HG03025 (cell line): Measurements from ENCODE around the gene SYCP3.

ENCODE experiments used
- ATAC-seq: cut with Tn5 transposase; IDR thresholded peaks from one replicate; pipeline ENCODE4 v1.9.1; 2021; ENCODE audit warnings: mild to moderate bottlenecking, moderate library complexity; ENCODE audit not compliant: unreplicated experiment, low FRiP score

Gene SYCP3

DNA sequence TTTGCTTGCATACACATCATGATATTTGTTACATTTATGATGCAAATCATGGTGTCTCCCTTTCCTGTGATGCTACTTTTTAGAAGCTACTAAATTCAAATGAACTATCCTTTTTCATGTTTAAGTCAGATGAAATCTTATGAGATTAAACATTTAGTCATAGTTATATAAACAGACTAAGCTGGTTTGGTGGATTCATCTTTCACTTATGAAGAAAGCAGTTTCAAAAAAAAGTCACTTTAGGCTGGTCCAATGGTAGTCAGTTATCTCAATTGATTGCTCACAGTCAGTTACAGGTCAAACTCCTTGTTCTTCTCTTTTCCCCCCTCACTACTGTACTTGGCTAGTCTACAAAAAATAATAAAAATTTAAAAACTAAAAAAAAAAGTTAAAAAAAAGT lies 19.7 kb downstream of the SYCP3 start:
- no peak for ATAC-seq

DNA sequence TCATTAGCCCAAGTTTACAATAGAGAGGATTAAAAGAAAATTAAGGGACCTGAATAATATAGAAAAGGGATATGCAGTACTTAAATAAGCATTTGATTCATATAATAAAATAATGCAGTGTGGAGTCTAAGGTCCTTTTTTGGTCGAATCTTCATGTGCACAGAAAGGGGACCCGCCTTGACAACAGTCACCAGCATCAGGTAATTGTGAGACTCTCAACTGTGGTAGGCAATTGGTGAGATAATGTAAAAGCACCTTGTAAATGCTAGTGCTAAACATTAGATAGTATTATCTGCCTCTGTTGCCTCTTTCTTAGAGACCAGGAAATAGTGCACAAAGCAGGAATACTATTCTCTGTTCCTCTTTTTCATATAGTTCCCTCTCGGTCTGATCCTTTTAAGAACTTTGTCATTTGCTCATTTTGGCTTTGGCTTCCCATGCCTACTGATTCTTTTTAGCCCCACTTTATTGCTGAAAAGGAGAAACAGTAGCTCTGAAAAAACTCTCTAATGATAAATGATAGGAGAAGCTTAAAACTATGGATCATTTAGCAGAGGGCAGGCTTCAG lies 24.3 kb downstream of the SYCP3 start:
- no peak for ATAC-seq

DNA sequence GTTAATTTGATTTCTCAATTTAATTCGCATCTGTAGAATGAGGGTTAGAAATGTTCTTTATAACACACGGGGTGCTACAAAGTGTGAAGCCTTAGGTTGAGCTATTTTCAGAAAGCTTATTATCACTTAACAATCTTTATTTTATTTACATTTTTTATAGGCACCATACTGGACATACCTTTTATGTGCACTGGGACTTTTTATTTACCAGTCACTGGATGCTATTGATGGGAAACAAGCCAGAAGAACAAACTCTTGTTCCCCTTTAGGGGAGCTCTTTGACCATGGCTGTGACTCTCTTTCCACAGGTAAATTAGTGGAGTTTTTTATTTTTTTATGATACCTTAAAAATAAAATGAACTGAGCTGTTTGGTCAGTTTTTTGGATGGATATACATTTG lies 25.3 kb downstream of the SYCP3 start:
- no peak for ATAC-seq

DNA sequence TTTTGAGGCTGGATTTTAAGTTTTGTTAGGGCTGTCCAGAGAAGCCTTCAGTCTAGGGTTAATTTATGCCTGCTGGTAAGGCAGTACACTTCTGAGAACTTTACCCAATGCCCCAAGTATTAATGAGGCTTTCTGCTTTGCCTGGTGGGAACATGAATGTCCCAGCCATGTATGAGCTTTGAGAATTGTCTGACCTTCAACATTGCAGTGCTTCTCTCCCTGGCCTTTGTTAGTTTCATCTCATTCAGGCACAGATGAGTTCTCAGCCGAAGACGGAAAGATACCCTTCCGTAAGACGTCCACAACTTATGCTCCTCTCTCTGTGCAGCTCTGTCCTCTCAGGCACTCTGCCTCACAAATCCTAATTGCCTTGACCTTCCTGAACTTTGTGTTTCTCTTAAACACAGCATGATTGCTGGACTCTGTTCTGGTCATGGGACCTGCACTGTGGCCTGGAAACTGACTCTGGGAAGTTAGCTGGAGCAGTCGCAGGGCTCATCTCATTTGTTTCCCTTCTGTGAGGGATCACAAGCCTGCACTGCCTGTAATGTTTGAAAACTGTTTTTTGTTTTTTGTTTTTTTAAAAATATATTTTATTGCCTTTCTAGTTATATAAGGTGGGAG lies 26.1 kb downstream of the SYCP3 start:
- no peak for ATAC-seq

DNA sequence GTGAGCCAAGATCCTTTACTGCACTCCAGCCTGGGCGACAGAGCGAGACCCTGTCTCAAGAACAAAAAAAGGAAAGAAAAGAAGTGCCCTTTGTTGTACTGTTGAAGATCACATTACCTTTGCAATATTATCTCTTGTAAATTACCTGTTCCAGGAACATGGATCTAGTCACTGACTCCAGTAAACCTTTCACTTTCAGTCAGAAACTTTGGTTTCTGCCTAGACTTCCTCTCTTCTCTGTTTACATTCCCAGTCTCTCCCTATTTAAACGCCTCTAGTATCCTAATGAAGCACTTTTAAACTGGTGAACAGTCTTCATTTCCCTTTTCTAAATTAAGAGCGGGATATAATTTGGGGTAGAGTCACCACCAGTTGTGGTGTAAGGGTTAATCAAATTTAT lies 29.0 kb downstream of the SYCP3 start:
- no peak for ATAC-seq

DNA sequence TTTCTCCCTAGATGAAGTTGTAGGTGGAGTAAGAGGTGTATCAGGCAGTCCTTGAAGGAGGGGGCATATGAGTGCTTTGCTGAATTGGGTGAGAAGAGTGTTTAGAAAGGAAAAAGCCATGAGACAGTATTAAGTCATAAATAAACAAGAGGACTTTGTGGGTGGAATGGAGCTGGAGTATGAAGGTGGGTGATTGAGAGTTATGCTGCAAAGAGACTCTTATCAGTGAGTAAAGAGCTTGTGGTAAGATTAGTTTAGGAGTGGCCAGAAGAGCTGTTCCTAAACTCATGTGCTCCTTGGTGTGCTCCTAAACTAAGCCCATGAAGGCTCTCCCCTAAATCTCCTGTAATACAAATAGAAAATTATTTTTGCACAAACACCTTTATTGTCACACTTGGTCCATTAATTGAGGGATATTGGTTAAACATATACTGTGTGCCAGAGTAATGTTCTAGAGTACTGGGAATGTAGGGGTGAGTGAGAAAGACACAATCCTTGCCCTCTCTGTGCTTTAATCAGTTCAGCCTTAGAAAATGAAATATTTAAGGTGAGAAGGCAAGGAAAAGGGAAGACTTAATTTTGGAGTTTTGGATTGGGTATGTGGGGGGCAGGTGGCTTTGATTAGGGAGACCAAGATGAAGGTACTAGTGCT lies 32.0 kb downstream of the SYCP3 start:
- ATAC-seq: no peak

DNA sequence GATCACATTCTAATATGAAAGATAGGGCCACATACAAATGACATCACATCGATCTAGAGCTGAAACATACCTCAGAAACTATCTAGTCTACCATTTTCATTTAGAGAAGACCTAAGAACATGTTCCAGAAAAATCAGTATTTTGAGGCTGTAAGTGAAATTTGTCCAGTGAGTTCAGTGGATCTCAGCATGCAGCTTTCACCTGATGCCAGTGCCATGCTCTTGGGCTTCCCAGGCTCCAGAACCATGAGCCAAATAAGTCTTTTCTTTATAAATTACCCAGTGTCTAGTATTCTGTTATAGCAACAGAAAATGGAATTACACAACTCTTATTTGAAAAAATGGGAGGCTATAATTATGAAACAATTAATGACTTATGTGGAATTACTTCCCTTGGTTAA lies 32.9 kb downstream of the SYCP3 start:
- ATAC-seq: no peak

DNA sequence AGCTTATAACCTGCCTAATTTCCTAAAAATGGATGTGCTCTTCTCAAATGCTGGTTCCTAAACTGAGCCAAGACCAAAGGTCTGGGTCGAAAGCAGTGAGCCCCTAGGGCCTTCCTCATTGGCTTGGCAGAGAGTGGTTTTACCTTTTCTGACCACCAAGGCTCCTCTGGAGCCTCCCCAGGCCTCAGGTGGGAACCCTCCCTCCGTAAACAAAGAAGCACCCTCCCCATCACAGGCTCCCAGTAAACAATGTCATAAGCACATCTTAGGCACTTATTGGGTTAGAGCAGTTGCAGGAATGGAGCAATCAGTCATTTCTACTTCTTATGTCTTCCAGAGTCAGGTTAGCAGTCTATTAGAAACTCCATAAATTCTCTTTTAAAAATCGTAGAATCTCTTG lies 35.8 kb downstream of the SYCP3 start:
- ATAC-seq: no peak

DNA sequence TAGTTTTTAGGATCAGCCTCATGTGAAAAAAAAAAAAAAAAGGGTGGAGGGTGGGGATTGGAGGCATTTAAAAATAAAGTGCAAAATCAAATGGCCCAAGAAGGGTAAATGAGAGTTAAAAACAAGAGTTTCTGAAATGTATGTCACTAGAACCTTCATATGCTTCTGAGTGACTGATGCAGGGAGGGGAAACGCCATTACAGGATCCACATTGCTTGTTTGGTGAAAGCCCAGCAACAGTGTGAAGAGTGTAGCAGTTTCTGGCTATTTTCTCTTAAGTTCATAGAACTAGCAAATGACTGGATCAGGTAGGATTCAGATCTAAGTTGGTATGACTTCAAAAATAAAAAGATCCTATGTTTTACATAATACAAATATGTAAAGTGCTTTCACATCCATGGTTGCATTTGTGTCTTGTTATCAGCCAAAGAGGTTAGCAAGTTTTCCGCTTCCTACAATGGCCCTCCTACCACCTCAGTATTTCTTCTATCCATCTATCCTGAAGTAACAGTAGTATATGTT lies 38.9 kb downstream of the SYCP3 start:
- no peak for ATAC-seq

DNA sequence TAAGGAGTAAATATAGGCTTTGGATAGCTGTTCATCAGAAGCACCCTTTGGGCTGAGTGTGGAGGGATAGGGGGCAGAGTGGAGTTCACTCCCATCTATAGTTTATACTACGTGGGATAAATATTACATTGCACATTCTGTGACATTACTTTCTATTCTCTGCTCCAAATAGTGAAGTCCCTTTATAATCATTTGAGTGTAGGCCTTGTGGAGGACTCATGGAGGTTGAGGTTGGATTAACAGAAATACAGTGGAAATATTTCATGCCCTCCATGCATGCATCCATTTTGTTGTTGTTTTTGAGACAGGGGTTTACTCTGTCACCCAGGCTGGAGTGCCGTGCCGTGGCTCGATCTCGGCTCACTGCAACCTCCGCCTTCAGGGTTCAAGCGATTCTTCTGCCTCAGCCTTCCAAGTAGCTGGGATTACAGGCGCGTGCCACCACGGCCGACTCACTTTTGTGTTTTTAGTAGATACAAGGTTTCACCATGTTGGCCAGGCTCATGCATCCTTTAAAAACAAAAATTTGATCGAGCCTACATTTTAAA lies 40.4 kb downstream of the SYCP3 start:
- ATAC-seq: no peak

DNA sequence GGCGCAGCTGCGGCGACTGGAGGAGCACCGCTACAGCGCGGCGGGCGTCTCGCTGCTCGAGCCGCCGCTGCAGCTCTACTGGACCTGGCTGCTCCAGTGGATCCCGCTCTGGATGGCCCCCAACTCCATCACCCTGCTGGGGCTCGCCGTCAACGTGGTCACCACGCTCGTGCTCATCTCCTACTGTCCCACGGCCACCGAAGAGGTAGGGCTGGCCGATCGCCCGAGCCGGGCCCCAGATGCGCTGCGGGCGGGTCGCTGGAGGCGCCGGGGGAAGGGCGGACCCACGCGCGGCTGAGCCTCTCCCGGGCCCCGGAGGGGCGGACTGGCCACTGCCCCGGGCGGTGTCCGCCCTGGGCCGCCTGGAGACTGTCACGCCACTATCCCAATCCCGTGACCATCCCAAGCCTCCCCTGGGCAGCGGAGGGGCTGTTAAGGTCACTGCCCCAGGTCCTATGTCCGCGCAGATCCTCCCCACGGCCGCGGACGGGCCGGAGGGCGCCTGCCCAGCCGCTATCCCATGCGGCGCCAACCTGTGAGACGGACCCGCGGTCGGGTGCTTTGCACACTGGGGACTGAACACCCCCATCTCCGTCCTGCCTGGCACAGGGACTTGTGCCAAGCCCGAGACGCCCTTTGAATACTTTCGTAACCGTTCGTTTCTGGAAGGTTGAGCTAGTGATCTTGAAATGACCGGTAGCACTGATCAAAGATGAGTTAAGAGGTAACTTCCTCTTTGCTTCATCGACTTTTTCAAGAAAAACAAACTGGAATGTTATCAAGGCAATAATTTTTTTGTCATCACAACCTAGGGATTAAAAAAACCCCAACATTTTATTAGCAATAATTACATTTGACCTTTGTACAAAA lies 41.1 kb downstream of the SYCP3 start:
- ATAC-seq: peak; percentile 34

DNA sequence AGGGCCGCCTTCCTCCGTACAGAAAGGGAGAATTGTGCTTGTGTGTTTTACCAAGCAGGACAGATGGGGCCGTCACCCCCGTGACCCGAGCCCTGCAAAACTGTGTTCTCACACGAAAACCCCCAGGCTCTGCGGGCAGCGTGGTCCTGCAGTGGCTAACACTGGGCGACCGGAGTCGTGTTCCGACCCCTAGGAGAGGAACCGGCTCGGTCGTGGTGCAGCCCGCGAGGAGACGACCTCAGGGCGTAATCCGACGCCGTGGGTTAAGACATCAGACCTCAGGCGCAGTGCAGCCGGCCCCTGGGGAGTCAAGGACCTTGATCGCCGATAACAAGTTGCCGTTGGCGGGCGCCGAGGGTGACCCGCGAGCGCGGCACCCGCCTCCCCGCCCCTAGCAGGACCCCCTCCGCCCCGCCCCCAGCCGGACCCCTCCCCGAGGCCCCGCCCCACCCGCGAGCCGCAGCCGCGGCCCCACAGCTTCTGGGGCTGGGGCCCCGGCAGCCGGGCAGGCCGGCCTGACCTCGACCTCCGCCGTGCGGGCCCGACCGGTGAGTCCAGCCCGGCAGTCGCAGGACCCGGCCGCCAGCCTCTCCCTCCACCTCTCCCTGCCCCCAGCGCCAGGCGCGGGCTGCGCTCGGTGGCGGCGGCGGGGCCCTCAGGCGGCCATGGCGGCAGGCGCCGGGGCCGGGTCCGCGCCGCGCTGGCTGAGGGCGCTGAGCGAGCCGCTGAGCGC lies 41.9 kb downstream of the SYCP3 start, which contains the start of gene CHPT1:
TSS of gene CHPT1 (plus strand) at position 444 of the 733 bp plus-strand sequence. CDS start at position 666, 222 bp downstream.
- peak; percentile 78 for ATAC-seq

DNA sequence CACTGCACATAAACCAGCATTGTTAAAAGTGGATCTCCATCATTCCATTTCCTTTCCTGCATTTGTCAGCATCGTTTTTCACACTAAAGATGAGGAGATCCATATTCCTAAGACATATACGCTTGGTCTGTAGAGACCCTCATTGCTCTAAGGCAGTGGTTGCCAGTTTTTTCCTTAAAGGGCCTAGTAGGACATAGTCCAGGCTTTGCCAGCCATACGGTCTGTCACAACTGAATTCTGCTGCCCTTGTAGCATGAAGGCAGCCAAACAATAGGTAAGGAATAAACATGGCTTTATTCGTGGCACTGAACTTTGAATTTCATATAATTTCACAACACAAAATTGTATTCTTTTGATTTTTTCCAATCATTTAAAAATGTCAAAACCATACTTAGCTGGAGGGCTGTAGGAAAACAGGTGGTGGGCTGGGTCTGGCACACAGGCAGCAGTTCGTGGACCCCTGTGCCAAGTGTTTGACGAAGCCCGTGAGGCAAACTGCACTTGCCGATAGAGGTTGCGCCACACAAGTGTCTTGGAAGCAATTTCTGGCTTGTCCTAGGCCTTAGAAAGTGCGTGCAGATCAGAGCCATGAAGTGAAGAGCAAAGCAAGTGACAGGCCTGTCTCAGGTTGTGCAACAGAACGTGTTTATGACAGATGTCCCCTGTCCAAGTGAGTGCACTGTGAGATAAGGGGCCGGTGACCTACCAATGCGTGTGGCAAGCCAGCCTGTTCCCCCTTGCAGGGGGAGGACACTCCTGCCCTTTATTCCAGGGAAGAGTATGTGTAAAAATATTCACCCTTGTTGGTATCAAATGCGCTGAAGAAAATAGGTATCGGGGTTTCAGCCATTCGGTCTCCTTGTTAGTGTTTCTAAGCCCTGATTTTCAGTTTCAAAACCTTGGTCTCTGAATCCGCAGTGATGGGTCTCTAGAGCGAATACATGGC lies 42.7 kb downstream of the SYCP3 start:
- ATAC-seq: no peak

DNA sequence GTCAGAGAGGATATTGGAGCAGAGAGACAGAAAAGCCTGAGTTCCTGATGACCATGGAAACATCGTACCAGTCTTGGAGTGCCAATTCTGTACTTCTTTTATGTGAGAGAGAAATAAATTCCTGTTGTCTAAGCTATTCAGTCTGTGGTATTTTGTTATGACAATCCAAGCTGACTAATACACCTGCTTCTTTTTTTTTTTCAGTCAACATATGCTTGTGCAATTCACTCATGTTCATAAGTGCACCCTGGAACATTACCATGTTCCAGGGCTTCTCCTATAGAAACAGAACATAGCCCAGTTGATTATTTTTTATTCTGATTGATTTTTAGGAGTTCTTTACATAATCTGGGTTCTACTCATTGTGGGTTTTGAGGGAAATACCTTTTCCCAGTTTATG lies 43.6 kb downstream of the SYCP3 start:
- ATAC-seq: no peak

DNA sequence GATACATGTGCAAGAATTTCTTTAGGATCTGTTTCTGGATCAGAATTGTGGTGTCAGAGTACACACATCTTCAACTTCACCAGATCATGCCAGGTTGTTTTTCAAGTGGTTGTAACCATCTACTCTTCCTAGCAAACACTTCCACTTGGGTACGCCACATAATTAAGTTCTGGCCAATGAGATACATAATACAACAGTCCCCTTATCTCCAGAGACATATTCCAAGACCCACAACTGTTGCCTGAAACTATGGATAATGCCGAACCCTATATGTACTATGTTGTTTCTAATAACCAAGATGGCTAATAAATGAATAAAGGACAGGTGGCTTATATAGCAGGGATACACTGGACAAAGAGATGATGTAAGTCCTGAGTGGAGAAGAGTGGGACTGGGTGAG lies 44.3 kb downstream of the SYCP3 start:
- ATAC-seq: no peak

DNA sequence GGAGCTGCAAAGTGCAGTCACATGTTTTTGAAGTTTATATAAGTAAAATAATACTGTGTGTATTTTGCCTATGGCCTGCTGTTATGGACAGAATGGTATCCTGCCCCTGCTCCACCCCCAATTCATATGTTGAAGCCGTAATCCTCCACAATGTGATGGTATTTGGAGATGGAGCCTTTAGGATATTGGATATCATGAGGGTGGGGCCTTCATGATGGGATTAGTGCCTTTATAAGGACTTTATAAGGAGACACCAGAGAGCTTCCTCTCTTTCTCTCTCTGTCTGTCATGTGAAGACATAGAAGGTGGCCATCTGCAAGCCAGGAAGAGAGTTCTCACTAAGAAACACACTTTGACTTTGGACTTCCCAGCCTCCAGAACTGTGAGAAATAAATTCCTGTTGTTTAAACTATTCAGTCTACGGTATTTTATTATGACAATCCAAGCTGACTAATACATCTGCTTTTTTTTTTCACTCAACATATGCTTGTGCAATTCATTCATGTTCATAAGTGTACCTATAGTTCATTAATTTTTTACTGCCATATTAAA lies 44.9 kb downstream of the SYCP3 start:
- ATAC-seq: no peak

DNA sequence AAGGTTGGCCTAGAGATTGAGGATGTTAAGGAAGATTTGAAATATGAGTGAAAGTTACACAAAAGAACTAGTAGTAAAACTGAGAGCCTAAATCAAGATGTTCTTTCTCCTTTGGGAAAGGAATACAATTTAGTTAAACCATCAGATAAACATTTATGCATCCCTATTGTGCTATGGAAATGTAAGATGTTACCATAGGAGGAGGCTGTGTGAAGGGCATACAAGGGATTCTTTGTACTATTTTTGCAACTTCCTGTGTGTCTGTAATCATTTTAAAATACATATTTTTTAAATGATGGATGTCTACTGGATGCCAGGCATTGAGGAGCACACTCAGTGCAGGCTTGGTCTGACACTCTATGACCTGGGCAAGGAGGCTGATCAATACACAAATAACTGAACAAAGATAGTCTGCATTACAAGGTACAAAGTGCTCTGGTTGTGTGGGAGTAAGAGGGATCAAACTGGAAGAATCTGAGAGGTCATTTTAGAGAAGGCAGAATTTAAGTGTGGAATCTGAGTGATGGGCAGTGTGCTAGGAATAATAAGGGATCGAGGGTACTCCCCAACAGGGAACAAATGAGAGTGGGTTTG lies 47.7 kb downstream of the SYCP3 start:
- ATAC-seq: no peak

DNA sequence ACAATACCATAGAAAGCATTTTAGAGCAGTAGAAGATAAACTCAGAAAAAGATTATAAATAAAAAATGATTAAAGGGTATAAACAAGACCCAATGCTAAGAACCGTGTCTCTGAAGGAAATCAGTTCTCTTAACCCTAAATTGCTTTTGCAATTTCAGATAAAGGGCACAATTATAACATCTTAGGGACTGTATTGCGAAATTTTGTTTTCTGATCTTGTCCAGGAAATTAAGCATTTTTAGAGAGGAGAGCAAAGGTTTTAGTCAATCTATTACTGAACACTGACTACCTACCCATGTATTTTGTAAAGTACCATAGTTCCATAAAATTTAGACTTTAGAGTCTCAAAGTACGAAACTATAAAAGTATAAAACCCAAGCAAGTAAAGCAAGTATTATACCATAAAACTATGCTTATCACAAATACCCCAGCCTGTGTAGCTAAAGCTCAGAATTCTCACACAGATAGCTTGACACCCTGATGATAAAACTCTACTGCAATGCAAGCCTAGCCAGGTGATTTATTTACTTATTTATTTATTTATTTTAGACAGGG lies 48.6 kb downstream of the SYCP3 start:
- ATAC-seq: no peak
